GM21786 (cell line): ENCODE data around the gene POTEC.
"Not testable (repeated sequence)": the region's sequence is repeated elsewhere in the genome, so short reads cannot be mapped to it uniquely, and the experiment has no call there.

Experiments
- ATAC-seq: cut with Tn5 transposase; IDR thresholded peaks from one replicate; pipeline ENCODE4 v1.9.1; 2021; ENCODE audit not compliant: unreplicated experiment

POTEC gene

GRCh38 chr18:14543446-14543964 is at the start of gene POTEC:
POTEC (minus strand) TSS chr18:14543600; CDS start chr18:14543146, 454 bp downstream.
- ATAC-seq: not testable (repeated sequence)

- no peak for ATAC-seq
Measured at GRCh38 chr18:14577971-14578370, 34.6 kb upstream of the POTEC start.

DNA sequence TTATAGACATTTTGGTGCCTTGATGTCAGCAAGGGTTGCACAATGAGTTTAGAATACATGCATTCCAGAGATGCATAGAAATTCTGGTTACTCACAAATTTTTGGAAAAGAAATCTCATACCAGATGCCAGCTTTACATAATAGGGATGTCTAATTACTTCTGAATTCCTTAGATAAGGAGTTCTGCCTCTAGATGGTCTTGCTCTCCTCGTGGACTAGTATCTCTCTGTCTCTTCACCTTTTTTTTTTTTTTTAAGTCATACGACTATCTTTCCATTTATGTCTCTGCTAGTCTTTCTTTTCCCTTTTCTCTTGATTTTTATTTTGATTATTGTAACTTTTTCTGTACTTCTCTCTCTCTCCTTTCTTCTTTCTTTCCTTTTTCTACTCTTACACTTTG is 16.1 kb upstream of the POTEC start:
- ATAC-seq: not testable (repeated sequence)

DNA sequence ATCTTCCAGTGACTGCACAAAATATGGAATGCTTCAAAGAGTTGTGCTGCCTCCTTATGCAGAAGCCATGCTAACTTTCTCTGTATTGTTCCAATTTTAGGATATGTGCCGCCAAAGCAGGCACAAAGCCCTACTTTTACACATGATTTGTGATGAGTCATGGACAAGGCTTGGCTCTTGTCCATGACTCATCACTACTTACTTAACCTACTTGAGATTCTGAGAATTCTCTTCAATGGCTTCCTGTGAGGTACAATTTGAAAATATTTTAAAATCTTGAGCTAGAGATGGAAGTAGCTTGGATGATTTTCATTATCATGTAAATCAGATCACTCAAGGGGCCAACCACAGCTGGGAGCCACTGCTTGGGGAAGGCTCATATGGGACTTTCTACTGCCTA is 11.7 kb downstream of the POTEC start:
- not testable (repeated sequence) for ATAC-seq

DNA sequence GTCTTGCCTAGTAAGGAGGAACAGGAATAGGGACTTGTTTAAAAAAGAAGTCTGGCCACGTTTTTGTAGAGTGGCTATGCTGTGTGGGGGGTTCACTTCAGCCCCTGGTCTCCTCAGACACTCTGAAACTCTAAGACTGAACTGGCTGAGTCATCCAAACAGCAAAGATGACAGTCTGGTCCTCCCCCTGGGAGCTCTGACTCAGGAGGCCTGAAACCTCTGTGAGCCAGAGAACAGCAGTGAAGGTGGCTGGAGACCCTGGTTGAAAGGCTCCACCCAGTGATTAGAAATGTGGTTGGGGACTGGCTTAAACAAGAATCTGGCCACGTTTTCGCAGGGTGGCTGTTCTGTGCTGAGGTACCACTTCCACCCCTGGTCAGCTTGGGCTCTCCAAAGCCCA is 32.7 kb downstream of the POTEC start:
- not testable (repeated sequence) for ATAC-seq

GRCh38 chr18:14503691-14504090 is 39.7 kb downstream of the POTEC start:
- not testable (repeated sequence) for ATAC-seq

- ATAC-seq: not testable (repeated sequence)
Measured at GRCh38 chr18:14501894-14502293, 41.5 kb downstream of the POTEC start.

DNA sequence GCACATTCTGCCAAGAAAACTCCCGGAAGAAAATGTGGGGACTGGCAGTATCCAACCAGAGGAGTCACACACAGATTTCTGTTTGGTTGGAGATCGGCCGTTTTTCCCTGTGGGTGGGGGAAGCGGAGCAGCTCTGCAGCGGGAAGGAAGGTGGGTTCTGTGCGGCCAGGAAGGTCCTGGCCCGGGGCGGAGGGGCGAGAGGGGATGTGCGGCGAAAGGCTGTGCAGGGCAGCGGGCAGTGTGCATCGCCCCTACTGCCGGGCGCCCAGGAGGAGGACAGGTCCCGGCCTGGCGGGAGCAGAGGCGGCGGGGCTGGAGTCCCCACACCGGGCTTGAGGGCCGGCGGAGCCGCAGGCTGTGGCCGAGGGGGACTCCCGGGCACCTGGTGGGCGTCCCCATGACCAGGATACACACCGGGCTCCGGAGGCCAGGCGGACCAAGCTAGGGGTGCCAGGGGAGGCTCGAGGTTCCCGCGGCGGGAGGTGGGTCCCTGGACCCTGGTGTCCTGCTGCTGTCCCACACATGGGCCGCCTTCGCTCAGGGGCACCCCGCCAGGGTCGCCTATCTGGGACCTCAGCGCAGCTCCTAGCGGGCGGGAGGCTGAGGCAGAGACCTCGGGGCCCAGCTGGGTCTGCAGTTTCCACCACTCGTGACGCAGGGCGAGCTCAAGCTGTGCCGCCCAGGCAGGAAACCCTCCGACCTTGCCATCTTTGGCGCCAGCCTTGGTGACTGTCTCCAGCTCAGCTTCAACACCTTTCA is 54.0 kb downstream of the POTEC start:
- not testable (repeated sequence) for ATAC-seq

GRCh38 chr18:14488789-14489188 is 54.6 kb downstream of the POTEC start:
- ATAC-seq: not testable (repeated sequence)

- ATAC-seq: not testable (repeated sequence)
Measured at GRCh38 chr18:14486926-14487580, 56.3 kb downstream of the POTEC start.

GRCh38 chr18:14479076-14479475 is 64.3 kb downstream of the POTEC start:
- ATAC-seq: not testable (repeated sequence)

DNA sequence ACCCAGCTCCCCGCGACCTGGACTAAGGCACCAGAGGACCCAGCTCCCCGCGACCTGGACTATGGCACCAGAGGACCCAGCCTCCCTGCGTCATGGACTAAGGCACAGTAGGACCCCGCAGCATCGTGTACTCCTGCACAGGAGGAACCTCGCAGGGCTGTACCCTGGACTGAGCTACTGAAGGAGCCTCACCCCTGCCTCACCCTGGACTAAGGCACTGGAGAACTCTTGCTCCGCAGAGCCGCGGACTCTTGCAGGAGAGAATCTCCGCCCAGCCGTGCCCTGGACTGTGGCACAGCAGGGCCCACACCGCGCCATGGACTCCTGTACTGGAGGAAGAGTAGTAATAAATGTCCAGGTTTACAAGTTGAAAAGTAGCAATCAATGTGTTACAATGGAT is 67.9 kb downstream of the POTEC start:
- not testable (repeated sequence) for ATAC-seq

- not testable (repeated sequence) for ATAC-seq
Measured at GRCh38 chr18:14474752-14475151, 68.6 kb downstream of the POTEC start.

DNA sequence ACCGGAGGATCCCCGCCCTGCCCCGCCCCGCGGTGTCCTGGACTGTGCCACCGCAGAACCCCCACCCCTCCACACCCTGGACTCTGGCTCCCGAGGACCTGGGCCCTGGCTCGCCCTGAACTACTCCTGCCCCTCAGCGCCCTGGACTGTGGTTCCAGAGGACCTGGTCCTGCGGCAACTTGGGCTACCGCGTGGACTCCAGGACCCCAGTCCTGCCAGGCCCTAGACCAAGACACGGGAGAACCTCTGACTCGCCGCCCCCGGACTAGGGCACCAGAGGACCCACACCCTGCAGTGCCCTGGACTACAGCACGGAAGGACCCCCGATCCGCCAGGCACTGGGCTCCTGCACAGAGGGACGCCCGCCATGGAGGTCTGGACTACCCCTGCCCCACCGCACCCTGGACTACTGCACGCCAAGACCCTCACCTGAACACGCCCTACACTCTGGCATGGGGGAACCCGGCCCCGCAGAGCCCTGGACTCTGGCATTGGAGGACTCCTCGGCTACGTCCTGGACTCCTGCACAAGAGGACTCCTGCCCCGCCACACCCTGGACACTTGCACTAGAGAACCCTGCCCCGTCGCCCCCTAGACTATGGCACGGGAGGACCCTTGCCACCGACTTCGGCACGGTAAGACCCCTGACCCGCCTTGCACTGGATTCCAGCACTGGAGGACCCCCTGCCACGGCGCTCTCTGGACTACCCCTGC is 69.2 kb downstream of the POTEC start:
- ATAC-seq: not testable (repeated sequence)

GRCh38 chr18:14473250-14474006 is 70.0 kb downstream of the POTEC start:
- not testable (repeated sequence) for ATAC-seq

DNA sequence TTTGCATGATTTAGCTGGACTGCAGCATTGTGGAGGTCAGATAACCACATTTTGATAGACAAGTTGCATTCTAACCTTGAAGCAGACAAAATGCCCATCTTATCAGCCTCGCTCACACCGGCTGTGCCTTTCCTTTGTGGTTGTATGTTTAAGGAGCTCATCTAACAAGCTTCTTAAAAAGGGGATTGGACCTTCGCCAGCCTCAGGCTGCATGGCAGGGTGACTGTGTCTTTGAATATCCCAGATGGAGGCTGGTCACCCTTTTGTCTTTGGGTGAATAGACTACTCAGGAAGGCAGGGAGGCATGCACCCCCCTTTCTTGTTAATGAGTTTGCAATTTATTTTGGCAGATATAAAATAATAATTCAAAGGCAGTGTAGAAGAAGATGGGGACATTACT is 72.1 kb downstream of the POTEC start:
- ATAC-seq: not testable (repeated sequence)

- ATAC-seq: not testable (repeated sequence)
Measured at GRCh38 chr18:14470446-14470845, 73.0 kb downstream of the POTEC start.

- ATAC-seq: not testable (repeated sequence)
Measured at GRCh38 chr18:14470046-14470445, 73.4 kb downstream of the POTEC start.

- not testable (repeated sequence) for ATAC-seq
Measured at GRCh38 chr18:14465989-14466388, 77.4 kb downstream of the POTEC start.
